ENCODE data around the gene MRAP2. TPM values are rescaled to one million over a fixed set of nuclear protein-coding genes. Genes with fewer than 3 reads are reported as not detected.
"Not testable (repeated sequence)": the region's sequence is repeated elsewhere in the genome, so short reads cannot be mapped to it uniquely, and the experiment has no call there.

The MRAP2 gene
- polyA plus RNA-seq, 3 donors, result 2.2 to 5.2 (median 4.2) TPM

GRCh38 chr6:84105215-84105924 lies 71.8 kb downstream of the MRAP2 start:
- not testable (repeated sequence) for DNase-seq (ENCODE audit: extremely low read depth in 1 of 11, low read depth in 9 of 11, low spot score in 4 of 11)

- DNase-seq (ENCODE audit: extremely low read depth in 1 of 11, low read depth in 9 of 11, low spot score in 4 of 11), result no peak
Measured at GRCh38 chr6:84107495-84107894, 73.9 kb downstream of the MRAP2 start.

- not testable (repeated sequence) for DNase-seq (ENCODE audit: extremely low read depth in 1 of 11, low read depth in 9 of 11, low spot score in 4 of 11)
Measured at GRCh38 chr6:84111351-84111750, 77.8 kb downstream of the MRAP2 start.

GRCh38 chr6:84114933-84115594 lies 81.5 kb downstream of the MRAP2 start:
- not testable (repeated sequence) for DNase-seq (ENCODE audit: extremely low read depth in 1 of 11, low read depth in 9 of 11, low spot score in 4 of 11)

- DNase-seq (ENCODE audit: extremely low read depth in 1 of 11, low read depth in 9 of 11, low spot score in 4 of 11), result no peak
Measured at GRCh38 chr6:84118191-84118590, 84.6 kb downstream of the MRAP2 start.

- no peak for DNase-seq (ENCODE audit: extremely low read depth in 1 of 11, low read depth in 9 of 11, low spot score in 4 of 11)
Measured at GRCh38 chr6:84119277-84119676, 85.7 kb downstream of the MRAP2 start.

- no peak for DNase-seq (ENCODE audit: extremely low read depth in 1 of 11, low read depth in 9 of 11, low spot score in 4 of 11)
Measured at GRCh38 chr6:84123186-84123585, 89.6 kb downstream of the MRAP2 start.

- not testable (repeated sequence) for DNase-seq (ENCODE audit: extremely low read depth in 1 of 11, low read depth in 9 of 11, low spot score in 4 of 11)
Measured at GRCh38 chr6:84129588-84129987, 96.0 kb downstream of the MRAP2 start.

GRCh38 chr6:84133385-84133784 lies 99.8 kb downstream of the MRAP2 start:
- not testable (repeated sequence) for DNase-seq (ENCODE audit: extremely low read depth in 1 of 11, low read depth in 9 of 11, low spot score in 4 of 11)

- DNase-seq (ENCODE audit: extremely low read depth in 1 of 11, low read depth in 9 of 11, low spot score in 4 of 11), result no peak
Measured at GRCh38 chr6:84135291-84135690, 101.7 kb downstream of the MRAP2 start.

- no peak for DNase-seq (ENCODE audit: extremely low read depth in 1 of 11, low read depth in 9 of 11, low spot score in 4 of 11)
Measured at GRCh38 chr6:84136364-84137050, 102.9 kb downstream of the MRAP2 start.

GRCh38 chr6:84137051-84137375 lies 103.4 kb downstream of the MRAP2 start:
- no peak for DNase-seq (ENCODE audit: extremely low read depth in 1 of 11, low read depth in 9 of 11, low spot score in 4 of 11)

- DNase-seq (ENCODE audit: extremely low read depth in 1 of 11, low read depth in 9 of 11, low spot score in 4 of 11), result no peak
Measured at GRCh38 chr6:84137989-84138575, 104.5 kb downstream of the MRAP2 start.

GRCh38 chr6:84139311-84139710 lies 105.7 kb downstream of the MRAP2 start:
- DNase-seq (ENCODE audit: extremely low read depth in 1 of 11, low read depth in 9 of 11, low spot score in 4 of 11), result no peak

Other genes starting within 250 kb of the MRAP2 start
- gene RIPPLY2, start 180.4 kb upstream of the MRAP2 start, polyA plus RNA-seq (ENCODE audit: insufficient read length in 3 of 3), result not detected
- gene CYB5R4, start 174.1 kb upstream of the MRAP2 start, polyA plus RNA-seq (ENCODE audit: insufficient read length in 3 of 3), result 10 to 100 TPM in 1 of 3 donors, 1 to 10 TPM in 2; 6.1 to 10.3 (median 8.1) TPM
- gene CEP162, start 193.9 kb downstream of the MRAP2 start, polyA plus RNA-seq (ENCODE audit: insufficient read length in 3 of 3), result 10 to 100 TPM; 16.7 to 22.2 (median 20.9) TPM

Measured in renal cortex interstitium (tissue), 11 donors.